ENCODE data around the gene PLCB1.

PLCB1 gene

DNA sequence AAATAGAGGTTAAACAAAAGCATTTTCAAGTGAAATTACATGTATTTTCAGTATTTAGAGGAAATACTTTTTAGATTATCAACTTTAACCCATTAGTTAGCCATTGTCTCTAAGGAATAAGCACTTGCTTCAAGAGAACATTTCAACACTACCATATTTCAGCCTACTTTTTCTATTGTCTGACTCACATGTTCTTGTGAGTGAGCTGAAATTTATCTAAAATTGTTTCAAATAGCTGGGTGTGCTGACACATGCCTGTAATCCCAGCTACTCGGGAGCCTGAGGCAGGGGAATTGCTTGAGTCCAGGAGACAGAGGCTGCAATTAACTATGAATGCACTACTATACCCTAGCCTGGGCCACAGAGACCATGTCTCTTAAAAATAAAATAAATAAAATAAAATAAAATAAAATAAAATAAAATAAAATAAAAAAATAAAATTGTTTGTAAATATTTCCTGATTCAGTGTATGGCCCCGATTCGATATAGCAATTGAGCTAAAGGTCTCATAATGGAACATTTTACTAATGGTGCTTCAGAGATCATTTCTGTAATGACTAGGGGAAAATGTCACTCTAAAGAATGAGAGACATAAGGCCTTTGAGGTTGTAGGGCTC lies 612.3 kb downstream of the PLCB1 start:
- Histone ChIP-seq H3K4me1 (ENCODE audit: control insufficient read depth, insufficient read depth, low read length, poor library complexity, severe bottlenecking) (no peaks in the 10 kb centered on the region), H3K9me3 (ENCODE audit: control insufficient read depth, low read length) (no peaks in the 10 kb centered on the region), H3K4me3 (ENCODE audit: extremely low read depth, insufficient read depth, low read length, poor library complexity, severe bottlenecking) (no peak overlapping the region), H3K36me3 (ENCODE audit: control insufficient read depth, insufficient read depth, low read length) (no peaks in the 10 kb centered on the region), H3K27ac (ENCODE audit: low read depth, low read length, severe bottlenecking) (no peak overlapping the region)
- WGBS, 2 experiments (ENCODE audit: insufficient coverage in 2 of 2) = 80 to 100% methylated on average over 1 of the region's 3 CpGs

DNA sequence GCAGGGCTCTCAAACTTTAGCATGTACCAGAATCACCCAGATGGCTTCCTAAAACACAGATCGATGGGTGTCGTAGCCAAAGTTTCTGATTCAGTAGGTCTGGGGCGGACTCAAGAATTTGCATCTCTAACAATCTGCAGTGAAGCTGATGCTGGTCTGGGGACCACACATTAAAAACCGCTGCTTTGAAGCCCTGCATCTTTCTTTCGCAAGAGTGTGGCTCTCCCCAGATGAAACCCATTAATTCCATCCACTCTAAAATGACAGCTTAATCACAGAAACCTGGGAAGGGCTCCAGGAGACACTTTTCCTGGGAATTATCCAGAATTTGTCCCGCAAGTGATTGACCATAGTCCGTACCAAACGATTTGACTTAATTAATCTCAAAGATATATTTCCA lies 617.0 kb downstream of the PLCB1 start:
- Histone ChIP-seq H3K9me3 (ENCODE audit: control insufficient read depth, low read length) (no peaks in the 10 kb centered on the region), H3K36me3 (ENCODE audit: control insufficient read depth, insufficient read depth, low read length) (no peaks in the 10 kb centered on the region), H3K4me1 (ENCODE audit: control insufficient read depth, insufficient read depth, low read length, poor library complexity, severe bottlenecking) (no peaks in the 10 kb centered on the region), H3K4me3 (ENCODE audit: extremely low read depth, insufficient read depth, low read length, poor library complexity, severe bottlenecking) (no peak overlapping the region), H3K27ac (ENCODE audit: low read depth, low read length, severe bottlenecking) (no peak overlapping the region)
- 85 to 95% methylated on average over 5 of the region's 8 CpGs for WGBS, 2 experiments (ENCODE audit: insufficient coverage in 2 of 2)

DNA sequence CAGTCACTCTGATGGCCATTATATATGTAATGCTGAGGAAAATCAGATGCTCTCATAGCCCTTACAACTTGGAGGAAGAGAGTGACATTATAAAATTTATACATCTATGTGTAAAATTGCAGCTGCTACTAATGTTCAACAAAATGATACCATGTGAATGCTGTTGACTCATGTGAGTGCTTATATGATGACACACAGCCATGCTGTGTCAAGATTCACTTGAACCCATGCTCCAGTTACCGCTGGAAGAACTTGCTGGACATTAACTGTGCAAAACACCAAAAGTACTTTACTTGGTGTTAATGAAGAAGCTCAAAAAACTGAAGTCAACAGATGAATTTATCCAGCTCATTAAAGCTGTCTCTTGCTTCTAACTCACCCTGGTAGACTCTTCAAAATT lies 617.9 kb downstream of the PLCB1 start:
- H3K4me1 ChIP-seq (ENCODE audit: control insufficient read depth, insufficient read depth, low read length, poor library complexity, severe bottlenecking) = no peaks in the 10 kb centered on the region
- no peaks in the 10 kb centered on the region for H3K36me3 ChIP-seq (ENCODE audit: control insufficient read depth, insufficient read depth, low read length)
- no peak overlapping the region for H3K27ac ChIP-seq (ENCODE audit: low read depth, low read length, severe bottlenecking)
- H3K9me3 ChIP-seq (ENCODE audit: control insufficient read depth, low read length) = no peaks in the 10 kb centered on the region
- WGBS, 2 experiments (ENCODE audit: insufficient coverage in 2 of 2) = 100% methylated on average over 1 of the region's 1 CpG; no CpG with 5 or more reads in 1 of the 2 experiments
- no peak overlapping the region for H3K4me3 ChIP-seq (ENCODE audit: extremely low read depth, insufficient read depth, low read length, poor library complexity, severe bottlenecking)

DNA sequence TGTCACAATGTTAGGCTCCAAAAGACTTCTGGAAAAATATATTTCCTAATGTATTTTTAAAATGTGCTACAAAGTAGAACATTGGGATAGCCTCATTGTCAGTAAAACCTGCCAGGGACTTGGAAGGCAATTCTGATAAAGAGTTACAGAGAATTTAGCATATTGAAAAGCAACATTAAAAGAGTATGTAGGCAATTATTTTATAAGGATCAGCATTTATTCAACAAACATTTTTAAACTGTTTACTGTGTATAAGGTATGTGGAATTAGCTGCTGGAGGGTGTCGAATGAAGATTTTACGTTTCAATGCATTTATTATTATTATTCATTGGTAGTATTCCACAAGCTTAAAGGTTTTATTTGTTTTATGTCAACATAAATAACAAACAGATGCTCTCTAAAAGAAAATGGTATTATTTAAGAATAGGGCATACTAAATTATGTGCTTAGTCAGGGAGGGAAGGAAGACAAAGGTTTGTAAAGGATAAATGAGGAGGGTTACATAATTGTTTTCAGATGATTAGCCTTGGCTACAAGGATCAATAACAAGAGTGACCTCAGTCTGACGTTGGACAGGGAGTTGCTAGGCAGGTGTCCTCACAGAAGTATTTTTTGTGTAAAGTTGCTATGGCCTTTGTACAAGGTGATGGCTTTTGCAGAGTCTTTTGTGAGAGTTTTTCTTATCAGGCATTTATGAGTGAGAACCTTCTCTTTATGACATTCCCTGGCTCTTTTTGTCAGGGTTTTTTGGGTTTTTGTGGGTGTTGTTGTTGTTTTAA lies 623.5 kb downstream of the PLCB1 start:
- no peaks in the 10 kb centered on the region for H3K36me3 ChIP-seq (ENCODE audit: control insufficient read depth, insufficient read depth, low read length)
- H3K4me3 ChIP-seq (ENCODE audit: extremely low read depth, insufficient read depth, low read length, poor library complexity, severe bottlenecking) = no peak overlapping the region
- H3K4me1 ChIP-seq (ENCODE audit: control insufficient read depth, insufficient read depth, low read length, poor library complexity, severe bottlenecking) = no peaks in the 10 kb centered on the region
- WGBS, 2 experiments (ENCODE audit: insufficient coverage in 2 of 2) = 83 to 100% methylated on average over 1 of the region's 3 CpGs
- no peaks in the 10 kb centered on the region for H3K9me3 ChIP-seq (ENCODE audit: control insufficient read depth, low read length)
- no peak overlapping the region for H3K27ac ChIP-seq (ENCODE audit: low read depth, low read length, severe bottlenecking)

DNA sequence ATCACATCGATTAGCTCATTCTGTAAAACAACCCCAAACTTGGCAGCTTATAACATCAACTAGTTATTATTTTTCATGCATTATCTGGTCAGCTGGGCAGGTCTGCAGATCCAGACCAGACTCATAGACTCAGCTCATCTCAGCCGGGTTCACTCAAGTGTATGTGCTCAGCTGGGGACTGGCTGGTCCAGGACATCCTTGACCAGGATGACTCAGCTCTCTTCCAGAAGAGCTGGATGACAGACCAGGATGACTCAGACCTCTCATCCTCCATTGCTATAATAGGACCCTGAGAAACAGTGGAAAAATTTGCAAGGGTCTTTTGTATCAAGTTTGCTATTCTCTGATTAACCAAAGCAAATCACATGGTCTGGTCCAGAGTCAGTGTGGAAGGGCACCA lies 624.3 kb downstream of the PLCB1 start:
- Histone ChIP-seq H3K9me3 (ENCODE audit: control insufficient read depth, low read length) (no peaks in the 10 kb centered on the region), H3K4me1 (ENCODE audit: control insufficient read depth, insufficient read depth, low read length, poor library complexity, severe bottlenecking) (no peaks in the 10 kb centered on the region), H3K27ac (ENCODE audit: low read depth, low read length, severe bottlenecking) (peak overlapping the region; percentile 7), H3K36me3 (ENCODE audit: control insufficient read depth, insufficient read depth, low read length) (no peaks in the 10 kb centered on the region), H3K4me3 (ENCODE audit: extremely low read depth, insufficient read depth, low read length, poor library complexity, severe bottlenecking) (no peak overlapping the region)
- WGBS, 2 experiments (ENCODE audit: insufficient coverage in 2 of 2) = 86 to 91% methylated on average over 2 of the region's 2 CpGs

DNA sequence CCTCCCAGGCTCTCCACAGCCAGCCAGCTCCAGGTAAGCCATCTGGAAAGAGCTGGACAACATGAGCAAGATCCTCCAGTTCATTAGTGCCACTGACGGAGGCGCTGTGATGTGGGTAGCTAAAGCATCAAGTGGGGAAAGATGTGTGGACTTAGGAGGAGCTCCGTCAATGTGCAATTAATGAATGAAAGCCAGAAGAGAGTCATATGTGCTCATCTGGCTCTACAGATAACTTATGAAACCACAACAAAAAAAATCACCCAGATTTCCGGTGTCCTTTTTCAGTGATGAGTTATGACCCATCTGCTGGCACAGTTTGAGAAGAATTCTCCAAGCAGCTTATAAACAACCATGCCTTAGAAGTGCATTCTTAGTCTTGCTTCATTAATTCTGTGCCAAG lies 625.1 kb downstream of the PLCB1 start:
- Histone ChIP-seq H3K4me3 (ENCODE audit: extremely low read depth, insufficient read depth, low read length, poor library complexity, severe bottlenecking) (no peak overlapping the region), H3K36me3 (ENCODE audit: control insufficient read depth, insufficient read depth, low read length) (no peaks in the 10 kb centered on the region), H3K9me3 (ENCODE audit: control insufficient read depth, low read length) (no peaks in the 10 kb centered on the region), H3K4me1 (ENCODE audit: control insufficient read depth, insufficient read depth, low read length, poor library complexity, severe bottlenecking) (no peaks in the 10 kb centered on the region), H3K27ac (ENCODE audit: low read depth, low read length, severe bottlenecking) (no peak overlapping the region)
- 97 to 100% methylated on average over 3 to 4 of the region's 4 CpGs for WGBS, 2 experiments (ENCODE audit: insufficient coverage in 2 of 2)

DNA sequence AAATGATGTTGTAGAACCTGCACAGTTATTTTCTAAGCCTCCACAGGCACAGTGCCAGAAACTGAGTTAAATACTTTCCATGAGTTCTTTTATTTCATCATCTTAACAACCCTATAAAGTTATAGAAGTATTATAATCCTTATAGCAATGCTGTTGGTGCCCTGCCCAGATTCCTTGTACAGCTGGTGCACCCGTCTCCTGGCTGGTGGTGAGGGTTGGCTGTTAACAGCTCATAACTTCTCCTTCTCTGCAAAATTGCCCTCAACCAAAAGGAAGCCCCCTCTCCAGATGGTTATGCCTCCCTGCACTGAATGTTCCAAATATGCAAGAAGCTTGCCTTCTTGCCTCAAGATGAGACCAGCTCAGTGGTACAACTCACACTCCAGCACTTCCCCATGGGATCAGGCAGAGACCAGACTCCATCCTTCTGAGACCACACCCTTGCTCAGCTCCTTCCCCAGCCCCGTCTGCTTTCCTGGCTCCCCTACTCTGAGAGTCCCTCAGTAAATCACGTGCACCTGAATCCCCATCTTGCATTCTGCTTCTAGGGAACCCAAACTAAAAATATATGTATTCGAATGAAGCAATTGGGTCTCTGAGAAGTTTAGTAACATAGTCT lies 632.4 kb downstream of the PLCB1 start:
- Histone ChIP-seq H3K4me3 (ENCODE audit: extremely low read depth, insufficient read depth, low read length, poor library complexity, severe bottlenecking) (no peak overlapping the region), H3K9me3 (ENCODE audit: control insufficient read depth, low read length) (no peaks in the 10 kb centered on the region), H3K27ac (ENCODE audit: low read depth, low read length, severe bottlenecking) (no peak overlapping the region), H3K4me1 (ENCODE audit: control insufficient read depth, insufficient read depth, low read length, poor library complexity, severe bottlenecking) (no peaks in the 10 kb centered on the region), H3K36me3 (ENCODE audit: control insufficient read depth, insufficient read depth, low read length) (no peaks in the 10 kb centered on the region)
- WGBS, 2 experiments (ENCODE audit: insufficient coverage in 2 of 2) = 90 to 100% methylated on average over 1 to 3 of the region's 4 CpGs

DNA sequence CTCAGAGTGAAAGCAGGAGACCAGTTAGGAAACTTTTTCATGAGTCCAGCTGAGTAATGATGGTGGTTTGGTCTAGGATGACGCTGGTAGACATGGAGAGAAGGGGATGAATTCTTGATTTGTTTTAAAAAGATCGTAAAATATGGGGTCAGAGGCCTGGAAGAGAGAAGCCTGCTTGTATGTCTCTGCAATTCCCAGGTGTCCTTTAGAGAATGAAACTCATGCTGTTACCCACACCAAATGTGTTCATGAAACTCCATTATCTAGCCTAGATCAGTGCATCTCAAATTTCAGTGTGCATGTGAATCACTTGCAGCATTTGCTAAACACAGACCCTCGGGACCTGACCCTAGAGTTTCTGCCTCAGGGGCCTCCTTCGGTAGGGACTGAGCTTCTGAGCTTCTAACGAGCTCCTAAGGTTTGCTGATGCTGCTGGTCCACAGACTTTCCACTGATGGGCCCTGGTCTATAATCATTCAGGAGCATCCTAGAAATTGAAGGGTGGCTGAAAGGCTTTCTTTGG lies 634.9 kb downstream of the PLCB1 start:
- Histone ChIP-seq H3K9me3 (ENCODE audit: control insufficient read depth, low read length) (no peaks in the 10 kb centered on the region), H3K36me3 (ENCODE audit: control insufficient read depth, insufficient read depth, low read length) (no peaks in the 10 kb centered on the region), H3K4me3 (ENCODE audit: extremely low read depth, insufficient read depth, low read length, poor library complexity, severe bottlenecking) (no peak overlapping the region), H3K27ac (ENCODE audit: low read depth, low read length, severe bottlenecking) (no peak overlapping the region), H3K4me1 (ENCODE audit: control insufficient read depth, insufficient read depth, low read length, poor library complexity, severe bottlenecking) (no peaks in the 10 kb centered on the region)
- WGBS, 2 experiments (ENCODE audit: insufficient coverage in 2 of 2) = 88 to 98% methylated on average over 5 of the region's 5 CpGs

DNA sequence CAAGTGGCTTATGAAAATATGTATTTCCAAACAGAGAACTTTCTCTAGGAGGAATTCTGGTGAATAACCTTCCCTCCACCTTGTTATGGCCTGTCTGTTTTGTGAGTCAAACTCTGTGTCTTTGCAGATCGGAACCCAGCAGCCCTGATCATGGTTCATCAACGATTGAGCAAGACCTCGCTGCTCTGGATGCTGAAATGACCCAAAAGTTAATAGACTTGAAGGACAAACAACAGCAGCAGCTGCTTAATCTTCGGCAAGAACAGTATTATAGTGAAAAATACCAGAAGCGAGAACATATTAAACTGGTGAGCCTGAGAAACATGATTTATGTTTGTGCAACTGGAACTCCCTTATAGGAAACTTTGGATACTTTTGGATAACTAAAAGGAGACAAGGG lies 642.3 kb downstream of the PLCB1 start:
- H3K4me1 ChIP-seq (ENCODE audit: control insufficient read depth, insufficient read depth, low read length, poor library complexity, severe bottlenecking) = no peaks in the 10 kb centered on the region
- 85 to 95% methylated on average over 4 to 5 of the region's 5 CpGs for WGBS, 2 experiments (ENCODE audit: insufficient coverage in 2 of 2)
- H3K36me3 ChIP-seq (ENCODE audit: control insufficient read depth, insufficient read depth, low read length) = no peaks in the 10 kb centered on the region
- no peak overlapping the region for H3K27ac ChIP-seq (ENCODE audit: low read depth, low read length, severe bottlenecking)
- H3K9me3 ChIP-seq (ENCODE audit: control insufficient read depth, low read length) = no peaks in the 10 kb centered on the region
- no peak overlapping the region for H3K4me3 ChIP-seq (ENCODE audit: extremely low read depth, insufficient read depth, low read length, poor library complexity, severe bottlenecking)

DNA sequence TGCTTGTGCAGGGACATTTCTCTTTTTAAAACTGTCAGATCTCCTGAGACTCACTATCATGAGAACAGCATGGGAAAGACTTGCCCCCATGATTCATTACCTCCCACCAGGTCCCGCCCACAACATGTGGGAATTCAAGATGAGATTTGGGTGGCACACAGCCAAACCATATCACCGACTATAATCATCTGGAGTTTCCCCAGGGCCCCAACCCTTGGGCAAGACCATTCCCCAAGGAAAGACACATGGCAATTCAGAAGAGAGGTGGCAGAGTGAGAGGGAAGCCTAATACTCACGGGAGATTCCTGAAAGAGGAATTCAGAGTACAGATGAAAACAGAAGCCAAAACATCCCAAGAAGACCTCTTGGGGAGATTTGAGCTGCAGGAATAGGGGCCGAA lies 645.8 kb downstream of the PLCB1 start:
- Histone ChIP-seq H3K4me3 (ENCODE audit: extremely low read depth, insufficient read depth, low read length, poor library complexity, severe bottlenecking) (no peak overlapping the region), H3K9me3 (ENCODE audit: control insufficient read depth, low read length) (no peaks in the 10 kb centered on the region), H3K27ac (ENCODE audit: low read depth, low read length, severe bottlenecking) (no peak overlapping the region), H3K36me3 (ENCODE audit: control insufficient read depth, insufficient read depth, low read length) (no peaks in the 10 kb centered on the region), H3K4me1 (ENCODE audit: control insufficient read depth, insufficient read depth, low read length, poor library complexity, severe bottlenecking) (no peaks in the 10 kb centered on the region)
- WGBS, 2 experiments (ENCODE audit: insufficient coverage in 2 of 2) = 86 to 90% methylated on average over 1 to 2 of the region's 4 CpGs

DNA sequence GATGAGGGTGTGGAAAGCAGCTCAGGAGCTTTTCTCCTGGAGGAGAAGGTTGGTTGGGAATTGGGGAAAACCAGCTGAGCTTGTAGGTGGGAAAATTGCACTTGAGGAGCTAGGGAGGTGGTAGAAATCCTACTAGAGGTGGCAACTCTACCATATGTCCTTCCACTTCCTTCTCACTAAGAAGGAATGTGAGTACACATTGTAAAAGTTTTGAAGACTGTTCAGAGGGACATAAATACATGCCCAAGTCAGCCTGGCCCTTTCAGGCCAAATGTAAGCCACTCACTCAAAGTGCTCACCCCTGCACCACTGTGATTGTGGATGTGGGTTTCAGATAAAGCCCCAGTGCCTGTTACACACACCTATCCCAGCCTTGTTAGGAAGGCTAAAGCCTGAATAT lies 646.3 kb downstream of the PLCB1 start:
- Histone ChIP-seq H3K27ac (ENCODE audit: low read depth, low read length, severe bottlenecking) (no peak overlapping the region), H3K4me1 (ENCODE audit: control insufficient read depth, insufficient read depth, low read length, poor library complexity, severe bottlenecking) (no peaks in the 10 kb centered on the region), H3K9me3 (ENCODE audit: control insufficient read depth, low read length) (no peaks in the 10 kb centered on the region), H3K36me3 (ENCODE audit: control insufficient read depth, insufficient read depth, low read length) (no peaks in the 10 kb centered on the region), H3K4me3 (ENCODE audit: extremely low read depth, insufficient read depth, low read length, poor library complexity, severe bottlenecking) (no peak overlapping the region)
